Neural progenitor cell (in vitro differentiated cells): Measurements from ENCODE around the gene CRHR1. TPM values are rescaled to one million over a fixed set of nuclear protein-coding genes. Genes with fewer than 3 reads are reported as not detected.
A peak's percentile ranks its signal among the peaks of the same experiment; 100 is the strongest.

Experiments used
- DNase-seq: peaks from one replicate; pipeline ENCODE4 v3.0.0-alpha.2; 2016; ENCODE audit warnings: low spot score
- H2AFZ ChIP-seq: fragments of 200-600 bp; sonication (generic); replicated peaks from 2 replicates; pipeline ENCODE4 v1.6.1; 2016; ENCODE audit warnings: antibody characterized with exemption
- H3F3A ChIP-seq: fragments of 200-600 bp; sonication (generic); 2 replicates; pipeline ENCODE4 v1.6.1; 2016; ENCODE audit warnings: antibody characterized with exemption, low read depth
- H3K27ac ChIP-seq: fragments of 200-600 bp; sonication (generic); 2 replicates; pipeline ENCODE4 v1.5.1; 2016; ENCODE audit warnings: mild to moderate bottlenecking
- H3K27me3 ChIP-seq: fragments of 200-600 bp; sonication (generic); 2 replicates; pipeline ENCODE4 v1.6.1; 2016; ENCODE audit warnings: mild to moderate bottlenecking, moderate library complexity
- H3K36me3 ChIP-seq: fragments of 200-600 bp; sonication (generic); 2 replicates; pipeline ENCODE4 v1.5.1; 2016
- H3K4me1 ChIP-seq: fragments of 200-600 bp; sonication (generic); 2 replicates; pipeline ENCODE4 v1.6.1; 2016; ENCODE audit warnings: mixed run types
- H3K4me2 ChIP-seq: fragments of 200-600 bp; sonication (generic); 2 replicates; pipeline ENCODE4 v1.6.1; 2016
- H3K4me3 ChIP-seq: fragments of 200-600 bp; sonication (generic); 2 replicates; pipeline ENCODE4 v1.5.1; 2016
- H3K79me2 ChIP-seq: fragments of 200-600 bp; sonication (generic); 2 replicates; pipeline ENCODE4 v1.6.1; 2016; ENCODE audit warnings: low read depth
- H3K9ac ChIP-seq: fragments of 200-600 bp; sonication (generic); 2 replicates; pipeline ENCODE4 v1.6.1; 2016
- H3K9me3 ChIP-seq: fragments of 200-600 bp; sonication (generic); 2 replicates; pipeline ENCODE4 v1.5.1; 2016; ENCODE audit warnings: low read depth
- H4K20me1 ChIP-seq: fragments of 200-600 bp; sonication (generic); 2 replicates; pipeline ENCODE4 v1.6.1; 2016; ENCODE audit warnings: low read depth
- H3K27ac Mint-ChIP-seq: 3 replicates; pipeline ENCODE4 v1.8.0; 2021; ENCODE audit warnings: mixed read lengths
- H3K27me3 Mint-ChIP-seq: 2 replicates; pipeline ENCODE4 v1.8.0; 2022; ENCODE audit warnings: low read depth, mild to moderate bottlenecking, inconsistent platforms, moderate library complexity, mixed read lengths; ENCODE audit not compliant: insufficient read depth
- H3K36me3 Mint-ChIP-seq: 3 replicates; pipeline ENCODE4 v1.8.0; 2021; ENCODE audit warnings: mixed read lengths
- H3K4me1 Mint-ChIP-seq: 3 replicates; pipeline ENCODE4 v1.8.0; 2021; ENCODE audit warnings: mixed read lengths
- H3K4me3 Mint-ChIP-seq: 3 replicates; pipeline ENCODE4 v1.8.0; 2021; ENCODE audit warnings: mild to moderate bottlenecking, moderate library complexity, mixed read lengths
- H3K9me3 Mint-ChIP-seq: 3 replicates; pipeline ENCODE4 v1.8.0; 2020; ENCODE audit warnings: mixed read lengths
- CTCF ChIP-seq: fragments of 200-600 bp; sonication (generic); IDR thresholded peaks from 2 replicates; pipeline ENCODE4 v1.5.1; 2017; ENCODE audit warnings: antibody characterized with exemption, mild to moderate bottlenecking
- EZH2 ChIP-seq: fragments of 200-600 bp; sonication (generic); IDR thresholded peaks from 2 replicates; pipeline ENCODE4 v1.6.1; 2017; ENCODE audit warnings: antibody characterized with exemption, mild to moderate bottlenecking, moderate library complexity
- EZH2phosphoT487 ChIP-seq: fragments of 200-600 bp; sonication (generic); IDR thresholded peaks from 2 replicates; pipeline ENCODE4 v1.6.1; 2017; ENCODE audit warnings: antibody characterized with exemption
- total RNA-seq: library from RNA; depleted of rRNA; stranded (reverse); fragments of >200 nt; gene quantifications from 2 replicates; pipeline ENCODE4 v1.2.3, GENCODE V29; 2015; ENCODE audit warnings: low replicate concordance

The CRHR1 gene
- total RNA-seq, 1 donor from 2014 or later: 3.4 TPM

- H2AFZ ChIP-seq: no peak overlapping the region
- H3K27ac ChIP-seq: no peak overlapping the region
- H3K4me2 ChIP-seq: no peak overlapping the region
- no peaks in the 10 kb centered on the region for H3K36me3 Mint-ChIP-seq
- no peaks in the 10 kb centered on the region for H4K20me1 ChIP-seq
- H3K4me3 ChIP-seq: no peak overlapping the region
- no peak overlapping the region for H3K9ac ChIP-seq
- no peaks in the 10 kb centered on the region for H3K79me2 ChIP-seq
- H3K4me1 Mint-ChIP-seq: no peaks in the 10 kb centered on the region
- no peak for DNase-seq
- no peaks in the 10 kb centered on the region for H3K9me3 ChIP-seq
- no peaks in the 10 kb centered on the region for H3F3A ChIP-seq
- TF ChIP-seq EZH2phosphoT487 (no peak), EZH2 (no peak), CTCF (no peak)
- H3K9me3 Mint-ChIP-seq: peaks cover 2% of the 10 kb centered on the region
- H3K4me1 ChIP-seq: no peaks in the 10 kb centered on the region
- H3K4me3 Mint-ChIP-seq: no peak overlapping the region
- H3K27me3 Mint-ChIP-seq: peaks cover 7% of the 10 kb centered on the region
- H3K36me3 ChIP-seq: no peaks in the 10 kb centered on the region
- no peaks in the 10 kb centered on the region for H3K27me3 ChIP-seq
- H3K27ac Mint-ChIP-seq: no peak overlapping the region
Measured at GRCh38 chr17:45848868-45849535, 64.9 kb downstream of the CRHR1 start.

DNA sequence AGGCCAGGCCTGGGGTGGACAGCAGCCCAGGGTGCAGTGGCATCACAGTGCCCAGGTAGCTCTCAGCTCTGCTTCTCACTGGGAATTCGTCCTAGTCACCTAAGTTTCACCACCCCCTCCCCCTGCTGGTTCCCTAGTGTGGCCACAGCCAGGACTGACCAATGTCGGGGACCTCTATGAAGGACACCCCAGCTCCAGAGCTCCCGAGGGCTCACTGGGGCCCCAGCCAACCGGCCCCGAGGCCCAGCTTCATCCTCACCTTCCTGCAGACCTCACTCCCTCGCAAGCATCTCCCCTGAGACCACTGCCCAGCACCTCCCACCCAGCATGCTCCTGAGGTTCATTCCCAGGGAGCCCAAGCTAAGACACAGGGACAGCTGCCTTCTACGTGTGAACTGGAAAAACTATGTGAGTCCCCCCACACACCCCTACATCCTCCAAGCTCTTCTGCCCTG is 65.4 kb downstream of the CRHR1 start:
- no peaks in the 10 kb centered on the region for H3K36me3 ChIP-seq
- Mint-ChIP-seq H3K9me3 (peaks cover 2% of the 10 kb centered on the region), H3K4me1 (no peaks in the 10 kb centered on the region), H3K4me3 (peak overlapping the region; percentile 27), H3K27ac (no peak overlapping the region), H3K27me3 (peaks cover 7% of the 10 kb centered on the region), H3K36me3 (no peaks in the 10 kb centered on the region)
- TF ChIP-seq EZH2 (no peak), EZH2phosphoT487 (no peak), CTCF (no peak)
- H3K4me2 ChIP-seq: no peak overlapping the region
- no peaks in the 10 kb centered on the region for H3K27me3 ChIP-seq
- no peaks in the 10 kb centered on the region for H4K20me1 ChIP-seq
- no peak overlapping the region for H3K27ac ChIP-seq
- no peak overlapping the region for H3K9ac ChIP-seq
- H3K9me3 ChIP-seq: no peaks in the 10 kb centered on the region
- H3F3A ChIP-seq: no peaks in the 10 kb centered on the region
- H2AFZ ChIP-seq: no peak overlapping the region
- no peak overlapping the region for H3K4me3 ChIP-seq
- H3K4me1 ChIP-seq: no peaks in the 10 kb centered on the region
- H3K79me2 ChIP-seq: no peaks in the 10 kb centered on the region
- DNase-seq: no peak

- Histone ChIP-seq H2AFZ (no peak overlapping the region), H3K27me3 (no peaks in the 10 kb centered on the region), H3K9me3 (no peaks in the 10 kb centered on the region), H3K9ac (no peak overlapping the region), H3K4me3 (no peak overlapping the region), H3K79me2 (no peaks in the 10 kb centered on the region), H3K4me2 (no peak overlapping the region), H3F3A (no peaks in the 10 kb centered on the region), H3K4me1 (no peaks in the 10 kb centered on the region), H3K27ac (no peak overlapping the region), H3K36me3 (no peaks in the 10 kb centered on the region), H4K20me1 (no peaks in the 10 kb centered on the region)
- no peak for DNase-seq
- H3K4me1 Mint-ChIP-seq: no peaks in the 10 kb centered on the region
- peak overlapping the region; percentile 27 for H3K4me3 Mint-ChIP-seq
- TF ChIP-seq EZH2 (no peak), EZH2phosphoT487 (no peak), CTCF (no peak)
- peaks cover 2% of the 10 kb centered on the region for H3K9me3 Mint-ChIP-seq
- H3K36me3 Mint-ChIP-seq: no peaks in the 10 kb centered on the region
- no peak overlapping the region for H3K27ac Mint-ChIP-seq
- peaks cover 7% of the 10 kb centered on the region for H3K27me3 Mint-ChIP-seq
Measured at GRCh38 chr17:45850011-45850410, 65.9 kb downstream of the CRHR1 start.
